HG03442 (cell line): Measurements from ENCODE around the gene CHTOP.
"Not testable (repeated sequence)": the region's sequence is repeated elsewhere in the genome, so short reads cannot be mapped to it uniquely, and the experiment has no call there.

ENCODE experiments used
- ATAC-seq: cut with Tn5 transposase; IDR thresholded peaks from one replicate; pipeline ENCODE4 v1.9.1; 2021; ENCODE audit warnings: mild to moderate bottlenecking, moderate library complexity; ENCODE audit not compliant: unreplicated experiment

Gene CHTOP

DNA sequence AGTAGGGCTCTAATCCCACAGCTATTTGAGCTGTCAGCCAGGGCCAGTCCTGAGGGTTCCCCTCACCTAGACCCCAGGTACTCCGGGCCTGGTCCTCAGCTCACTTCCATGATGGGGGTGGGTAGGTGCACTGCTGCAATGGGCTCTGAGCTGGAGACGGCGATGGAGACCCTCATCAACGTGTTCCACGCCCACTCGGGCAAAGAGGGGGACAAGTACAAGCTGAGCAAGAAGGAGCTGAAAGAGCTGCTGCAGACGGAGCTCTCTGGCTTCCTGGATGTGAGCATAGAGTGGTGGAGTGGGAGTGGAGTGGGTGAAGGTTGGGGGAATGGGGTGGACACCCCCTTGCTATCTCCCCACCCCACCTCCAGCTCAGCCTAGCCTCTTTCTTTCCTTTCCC lies 3.5 kb upstream of the CHTOP start:
- ATAC-seq = no peak

DNA sequence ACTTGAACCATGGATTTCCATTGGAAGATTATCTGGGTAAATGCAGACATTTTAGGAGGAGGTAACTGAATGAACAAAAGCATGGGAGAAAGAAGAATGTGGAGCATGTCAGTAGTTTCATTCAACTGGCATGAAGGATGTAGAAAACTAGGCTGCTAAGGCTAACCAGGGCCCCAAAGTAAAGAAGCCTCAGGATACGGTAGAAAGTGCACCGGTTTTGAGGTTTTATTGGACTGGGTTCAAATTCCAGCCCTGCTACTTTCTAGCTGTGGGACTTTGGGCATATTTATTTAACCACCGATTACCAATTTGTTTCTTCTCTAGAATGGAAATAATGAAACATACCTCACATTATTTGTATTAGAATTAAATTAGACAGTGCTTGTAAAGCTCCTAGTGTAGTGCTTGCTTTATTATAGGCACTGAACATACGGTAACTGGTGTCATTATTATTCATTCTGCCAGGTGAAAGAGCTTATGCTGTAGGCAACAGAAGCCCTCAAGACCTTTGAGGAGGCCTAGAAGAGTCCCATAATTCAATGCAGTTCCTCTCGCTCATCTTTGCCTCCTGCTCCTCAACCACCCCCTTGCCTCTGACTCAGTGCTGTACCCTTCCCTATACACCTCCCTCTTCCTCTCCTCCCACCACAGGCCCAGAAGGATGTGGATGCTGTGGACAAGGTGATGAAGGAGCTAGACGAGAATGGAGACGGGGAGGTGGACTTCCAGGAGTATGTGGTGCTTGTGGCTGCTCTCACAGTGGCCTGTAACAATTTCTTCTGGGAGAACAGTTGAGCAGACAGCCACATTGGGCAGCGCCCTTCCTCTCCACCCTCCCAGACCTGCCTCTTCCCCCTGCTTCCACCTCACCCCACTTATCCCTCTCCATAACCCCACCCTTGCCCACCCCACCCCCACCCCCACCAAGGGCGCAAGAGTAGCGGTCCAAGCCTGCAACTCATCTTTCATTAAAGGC lies 2.5 kb upstream of the CHTOP start:
- no peak for ATAC-seq

DNA sequence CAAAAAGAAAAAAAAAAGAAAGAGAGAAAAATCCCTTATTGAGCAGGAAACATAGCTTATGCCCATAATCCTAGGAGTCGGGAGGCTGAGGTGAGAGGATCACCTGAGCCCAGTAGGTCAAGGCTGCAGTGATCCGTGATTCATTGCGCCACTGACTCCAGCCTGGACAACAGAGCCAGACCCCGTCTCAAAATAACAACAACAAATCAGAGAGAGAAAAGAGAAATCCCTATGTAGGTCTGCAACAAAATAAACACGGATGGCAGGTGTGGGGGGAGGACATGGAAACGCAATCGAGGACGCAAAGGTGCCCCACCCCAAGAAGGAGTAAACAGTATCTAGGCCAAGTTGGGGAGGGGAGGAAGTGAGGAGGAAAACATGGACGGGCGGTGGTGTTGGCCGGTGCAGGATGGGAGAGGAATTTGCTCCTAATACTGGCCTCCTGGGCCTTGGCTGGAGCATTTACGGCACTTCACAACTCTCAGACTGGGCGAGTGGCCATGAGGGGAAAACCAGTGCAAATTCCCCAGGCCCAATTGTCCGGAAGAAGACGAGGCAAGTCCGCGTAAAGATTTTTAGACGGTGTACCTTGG lies 609 bp upstream of the CHTOP start:
- no peak for ATAC-seq

DNA sequence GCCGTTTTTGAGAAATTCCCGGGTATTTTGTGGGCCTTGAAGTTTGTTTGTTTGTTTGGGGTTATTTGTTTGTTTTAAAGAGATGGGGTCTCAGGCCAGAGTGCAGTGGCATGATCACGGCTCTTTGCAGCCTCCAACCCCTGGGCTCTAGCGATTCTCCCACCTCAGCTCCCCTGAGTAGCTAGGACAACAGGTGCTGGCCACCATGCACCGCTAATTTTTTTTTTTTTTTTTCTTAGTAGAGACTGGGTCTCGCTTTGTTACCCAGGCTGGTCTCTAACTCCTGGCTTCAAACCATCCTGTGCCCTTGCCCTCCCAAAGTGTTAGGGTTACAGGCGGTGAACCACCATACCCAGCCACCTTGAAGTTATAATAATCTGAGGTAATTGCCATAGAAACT lies 2.0 kb downstream of the CHTOP start:
- no peak for ATAC-seq

DNA sequence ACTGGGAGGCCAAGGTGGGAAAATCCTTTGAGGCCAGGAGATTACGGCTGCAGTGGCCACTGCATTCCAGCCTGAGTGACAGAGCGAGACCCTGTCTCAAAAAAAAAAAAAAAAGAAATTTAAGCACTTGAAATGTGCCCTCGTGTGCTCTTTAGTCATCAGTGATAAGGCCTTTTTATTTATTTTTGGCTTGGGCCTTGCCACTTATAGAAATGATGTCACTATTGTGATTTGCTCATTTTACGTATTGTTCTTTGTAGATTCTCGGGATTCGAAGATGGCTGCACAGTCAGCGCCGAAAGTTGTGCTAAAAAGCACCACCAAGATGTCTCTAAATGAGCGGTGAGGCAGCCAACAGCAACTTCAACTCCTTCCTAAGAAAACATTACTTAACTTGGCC lies 2.4 kb downstream of the CHTOP start:
- no peak for ATAC-seq

DNA sequence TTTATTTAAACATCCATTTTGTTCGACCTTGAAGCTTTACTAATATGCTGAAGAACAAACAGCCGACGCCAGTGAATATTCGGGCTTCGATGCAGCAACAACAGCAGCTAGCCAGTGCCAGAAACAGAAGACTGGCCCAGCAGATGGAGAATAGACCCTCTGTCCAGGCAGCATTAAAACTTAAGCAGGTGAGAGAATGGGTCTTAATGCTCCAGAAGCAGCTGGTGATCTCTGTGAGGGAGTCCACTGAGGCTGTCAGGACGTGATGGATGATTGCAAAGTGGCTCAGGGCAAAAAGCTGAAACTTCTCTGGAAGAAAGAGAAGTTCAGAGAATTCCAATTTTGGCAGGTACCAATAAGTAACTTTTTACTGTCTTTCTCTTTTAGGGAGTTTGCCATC lies 4.4 kb downstream of the CHTOP start:
- ATAC-seq = no peak

DNA sequence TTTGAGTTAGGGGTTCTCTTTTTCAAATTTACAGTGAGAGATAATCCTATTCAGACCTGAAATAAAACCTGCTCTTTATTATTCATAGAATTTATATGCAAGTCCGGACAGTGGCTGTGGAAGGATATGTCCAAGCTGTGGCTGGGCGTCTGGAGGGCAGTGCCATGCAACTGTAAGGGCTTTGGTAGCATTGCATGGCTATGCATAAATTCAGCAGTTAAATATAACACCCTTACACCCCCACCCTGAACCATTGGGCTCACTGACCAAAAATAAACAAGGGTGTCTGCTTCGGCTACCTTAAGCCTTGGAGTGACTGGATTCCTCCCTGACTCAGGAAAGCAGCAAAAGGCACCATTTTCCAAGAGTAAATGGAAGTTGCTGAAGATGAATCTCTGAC lies 5.4 kb downstream of the CHTOP start:
- ATAC-seq = no peak

DNA sequence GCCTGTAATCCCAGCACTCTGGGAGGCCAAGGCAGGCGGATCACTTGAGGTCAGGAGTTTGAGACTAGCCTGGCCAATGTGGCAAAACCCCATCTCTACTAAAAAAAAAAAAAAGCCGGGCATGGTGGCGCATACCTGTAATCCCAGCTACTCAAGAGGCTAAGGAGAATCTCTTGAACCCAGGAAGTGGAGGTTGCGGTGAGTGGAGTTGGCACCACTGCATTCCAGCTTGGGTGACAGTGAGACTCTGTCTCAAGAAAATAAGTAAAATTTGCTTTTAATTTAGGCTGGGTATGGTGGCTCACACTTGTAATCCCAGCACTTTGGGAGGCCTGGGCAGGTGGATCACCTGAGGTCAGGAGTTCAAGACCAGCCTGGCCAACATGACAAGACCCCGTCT lies 6.3 kb downstream of the CHTOP start:
- not testable (repeated sequence) for ATAC-seq

DNA sequence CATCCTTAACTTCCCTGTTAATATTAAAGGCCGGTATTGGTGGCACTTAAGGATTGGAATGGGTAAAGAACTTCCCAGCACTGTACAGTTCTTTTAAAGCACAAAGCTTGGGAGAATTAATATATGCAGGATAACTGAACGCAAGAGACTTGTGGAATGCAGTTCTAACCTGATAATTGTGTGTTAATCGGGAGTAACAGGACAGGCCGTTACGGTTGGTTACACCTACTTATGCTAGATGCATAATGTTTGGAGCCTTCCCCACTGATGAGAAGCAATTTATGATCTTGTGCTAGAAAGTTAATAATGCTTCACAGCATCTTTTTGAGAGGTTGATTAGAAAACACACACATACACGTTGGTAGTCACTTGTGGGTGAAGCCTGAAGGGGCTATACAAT lies 7.0 kb downstream of the CHTOP start:
- no peak for ATAC-seq

DNA sequence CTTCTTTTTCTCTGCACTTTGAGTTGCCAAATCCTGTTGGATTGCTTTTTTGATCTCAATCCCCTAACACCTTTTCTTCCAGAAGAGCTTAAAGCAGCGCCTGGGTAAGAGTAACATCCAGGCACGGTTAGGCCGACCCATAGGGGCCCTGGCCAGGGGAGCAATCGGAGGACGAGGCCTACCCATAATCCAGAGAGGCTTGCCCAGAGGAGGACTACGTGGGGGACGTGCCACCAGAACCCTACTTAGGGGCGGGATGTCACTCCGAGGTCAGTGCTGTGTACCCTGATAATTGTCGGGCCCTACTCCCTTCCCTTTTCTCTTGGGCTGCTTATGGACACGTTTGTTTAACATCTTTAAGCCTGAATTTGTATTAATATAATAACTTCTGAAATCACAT lies 8.3 kb downstream of the CHTOP start:
- ATAC-seq = no peak

DNA sequence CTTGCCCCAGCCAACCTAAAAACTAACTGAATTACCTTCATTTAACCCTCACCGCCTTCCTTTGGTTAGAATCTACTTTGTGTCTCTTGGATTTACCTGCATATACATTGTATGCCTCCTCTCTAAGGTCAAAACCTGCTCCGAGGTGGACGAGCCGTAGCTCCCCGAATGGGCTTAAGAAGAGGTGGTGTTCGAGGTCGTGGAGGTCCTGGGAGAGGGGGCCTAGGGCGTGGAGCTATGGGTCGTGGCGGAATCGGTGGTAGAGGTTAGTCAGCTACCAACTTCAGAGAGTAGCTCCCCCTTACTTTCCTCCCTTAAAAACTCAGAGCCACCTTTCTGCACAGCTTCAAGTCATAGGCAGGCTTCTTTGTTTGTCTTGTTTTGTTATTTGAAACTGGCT lies 9.2 kb downstream of the CHTOP start:
- ATAC-seq = no peak

DNA sequence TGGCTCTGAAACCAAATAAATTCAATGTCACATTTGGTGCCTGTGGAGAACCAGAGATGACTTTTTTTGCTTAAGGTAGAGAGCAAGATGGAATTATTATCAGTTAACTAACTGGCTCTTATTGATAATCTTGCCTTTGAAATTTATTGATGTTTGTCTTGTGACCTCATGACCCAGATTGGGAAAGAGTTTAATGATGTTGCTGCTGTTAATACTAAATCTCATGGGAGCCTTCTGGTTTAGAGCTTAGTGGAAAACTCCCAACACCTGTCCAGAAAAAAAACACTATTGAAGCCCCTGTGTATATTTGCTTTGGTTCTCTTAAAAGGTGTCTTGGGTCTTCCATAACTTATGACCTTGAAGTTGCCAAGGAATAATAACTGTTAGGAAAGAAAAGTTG lies 9.9 kb downstream of the CHTOP start:
- ATAC-seq = no peak

DNA sequence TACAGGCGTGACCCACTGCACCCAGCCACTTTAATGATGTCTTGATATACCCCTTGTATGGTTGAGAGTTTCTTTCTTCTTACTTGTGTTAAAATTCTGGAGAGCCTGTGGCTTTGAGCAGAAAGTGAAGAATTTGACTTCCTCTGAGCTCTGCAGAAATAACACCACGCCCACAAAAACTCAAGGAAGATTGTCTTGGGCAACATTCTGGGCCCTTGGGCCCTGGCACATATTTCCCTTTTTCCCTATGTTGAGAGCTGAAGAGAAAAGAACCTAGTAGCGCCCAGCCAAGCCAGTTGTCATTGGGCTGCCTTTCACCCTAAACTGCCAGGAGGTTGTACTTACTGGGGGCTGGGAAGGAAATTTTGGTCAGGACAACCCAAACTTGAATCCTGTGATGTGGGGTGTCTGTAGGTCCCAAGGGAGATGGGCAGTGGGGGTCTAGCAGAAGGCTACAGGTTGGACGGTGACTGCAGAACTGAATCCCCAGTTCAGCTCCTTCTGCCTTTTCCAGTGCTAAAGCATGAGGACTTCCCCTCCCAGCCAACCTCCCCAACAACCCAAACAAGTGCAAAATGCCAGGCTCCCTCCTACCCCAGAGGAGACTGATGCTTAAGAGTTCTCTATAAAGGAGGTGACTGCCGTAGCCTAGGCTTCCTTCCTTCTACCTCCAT lies 12.9 kb downstream of the CHTOP start:
- ATAC-seq = no peak

DNA sequence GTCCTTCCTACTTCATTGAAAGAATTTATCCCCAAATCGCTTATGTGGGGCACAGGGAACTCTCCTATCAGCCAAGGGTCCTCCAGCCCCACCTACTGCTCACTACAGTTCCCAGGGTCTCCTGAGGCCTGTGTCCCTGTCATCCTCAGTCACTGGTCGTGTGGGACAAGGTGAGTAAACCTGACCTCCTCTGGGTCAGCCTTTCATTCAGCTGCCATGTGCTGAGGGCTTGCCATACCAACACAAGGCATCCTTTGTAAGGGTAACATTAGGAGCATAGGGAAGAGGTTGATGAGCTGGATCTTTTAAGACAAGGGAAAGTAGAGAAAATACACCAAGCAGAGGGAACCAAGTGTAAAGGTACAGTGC lies 13.5 kb downstream of the CHTOP start:
- ATAC-seq = no peak

DNA sequence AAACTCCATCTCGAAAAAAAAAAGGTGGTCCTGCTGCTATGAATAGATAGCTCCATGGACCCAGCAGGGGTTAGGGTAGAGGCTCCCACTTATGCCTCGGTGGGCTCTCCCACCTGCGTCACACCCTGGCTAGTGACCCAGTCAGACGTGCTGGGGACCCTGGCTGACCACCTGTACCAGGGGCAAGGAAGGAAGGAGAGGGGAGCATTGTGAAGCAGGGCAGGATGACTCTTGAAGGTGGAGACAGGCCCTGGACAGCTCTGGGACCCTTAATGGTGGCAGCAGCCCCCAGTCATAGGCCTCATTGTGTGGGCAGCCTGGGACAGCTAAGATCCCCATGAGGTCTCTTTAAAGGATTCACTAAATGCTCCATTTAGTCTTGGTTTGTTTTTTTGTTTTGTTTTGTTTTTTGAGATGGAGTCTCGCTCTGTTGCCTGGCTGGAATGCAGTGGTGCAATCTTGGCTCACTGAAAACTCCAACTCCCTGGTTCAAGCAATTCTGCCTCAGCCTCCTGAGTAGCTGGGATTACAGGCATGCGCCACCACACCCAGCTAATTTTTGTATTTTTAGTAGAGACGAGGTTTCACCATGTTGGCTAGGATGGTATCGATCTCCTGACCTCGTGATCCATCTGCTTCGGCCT lies 14.3 kb downstream of the CHTOP start:
- ATAC-seq = no peak

DNA sequence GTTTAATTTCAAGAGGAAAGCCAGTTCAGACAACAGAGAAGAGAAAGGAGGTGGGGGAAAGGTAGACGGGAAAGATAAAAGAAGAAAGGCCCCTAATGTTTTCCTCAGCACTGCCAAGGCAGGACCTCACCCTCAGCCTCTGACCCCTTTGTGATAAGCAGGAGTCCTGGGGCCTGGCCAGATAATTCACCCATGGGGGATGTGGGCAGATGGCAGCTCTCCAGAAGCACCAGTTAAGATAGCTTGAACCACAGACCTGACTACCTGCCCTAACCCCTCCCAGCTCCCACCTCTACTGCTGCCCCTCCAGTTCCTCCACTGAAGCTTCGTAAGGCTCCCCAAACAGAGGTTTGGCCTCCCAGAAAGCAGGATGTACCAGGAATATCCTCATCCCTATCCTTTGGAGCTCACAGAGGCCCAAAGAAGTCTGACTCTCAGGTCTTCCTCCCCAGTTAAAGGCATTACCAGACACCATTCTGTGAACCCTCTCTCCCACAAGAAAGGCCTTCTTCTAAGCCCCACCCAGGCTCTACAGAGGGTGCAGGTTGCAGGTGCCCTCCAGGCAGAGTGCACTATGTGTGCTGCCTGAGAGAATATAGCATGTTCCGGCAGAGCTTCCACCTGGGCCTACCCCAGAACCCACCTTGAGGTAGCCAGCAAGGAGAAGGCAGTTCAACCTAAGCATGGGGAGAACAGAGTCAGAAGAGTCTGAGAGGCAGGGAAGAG lies 15.4 kb downstream of the CHTOP start:
- no peak for ATAC-seq

DNA sequence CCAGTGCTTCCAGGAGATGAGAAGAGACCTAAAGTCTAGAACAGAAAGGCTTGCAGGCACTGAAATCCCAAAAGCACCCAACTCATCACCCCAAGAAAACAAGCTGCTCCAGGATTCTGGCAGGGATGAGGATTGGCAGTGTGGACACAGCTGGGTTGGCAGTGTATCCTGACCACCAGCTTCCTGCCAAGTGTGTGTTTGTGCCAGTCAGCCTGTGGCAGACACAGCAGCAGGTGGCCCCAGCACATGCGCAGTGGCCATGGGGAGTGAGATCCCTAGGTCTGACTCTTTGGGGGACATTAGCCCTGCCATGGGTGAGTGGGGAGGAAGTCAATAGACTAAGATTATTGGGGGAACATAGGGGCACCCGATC lies 16.0 kb downstream of the CHTOP start:
- ATAC-seq = no peak

DNA sequence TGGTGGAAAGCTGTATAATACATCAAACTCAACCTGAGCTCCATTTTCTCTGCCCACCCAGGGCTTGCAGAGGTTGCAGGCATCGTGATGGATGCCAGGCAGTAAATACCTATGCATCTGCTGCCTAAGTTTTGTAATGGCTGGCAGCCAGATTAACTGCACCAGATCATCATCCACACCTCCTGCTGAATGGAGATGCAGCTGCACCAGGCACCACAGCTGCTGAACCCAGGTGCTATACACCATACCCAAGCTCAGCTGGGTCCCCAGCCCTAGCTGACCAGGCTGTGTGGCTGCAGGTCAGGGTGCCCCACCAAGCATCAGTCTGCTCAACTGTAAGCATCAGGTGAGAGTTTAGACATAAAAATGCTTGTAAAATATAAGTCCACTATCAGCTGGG lies 17.9 kb downstream of the CHTOP start:
- ATAC-seq = no peak

DNA sequence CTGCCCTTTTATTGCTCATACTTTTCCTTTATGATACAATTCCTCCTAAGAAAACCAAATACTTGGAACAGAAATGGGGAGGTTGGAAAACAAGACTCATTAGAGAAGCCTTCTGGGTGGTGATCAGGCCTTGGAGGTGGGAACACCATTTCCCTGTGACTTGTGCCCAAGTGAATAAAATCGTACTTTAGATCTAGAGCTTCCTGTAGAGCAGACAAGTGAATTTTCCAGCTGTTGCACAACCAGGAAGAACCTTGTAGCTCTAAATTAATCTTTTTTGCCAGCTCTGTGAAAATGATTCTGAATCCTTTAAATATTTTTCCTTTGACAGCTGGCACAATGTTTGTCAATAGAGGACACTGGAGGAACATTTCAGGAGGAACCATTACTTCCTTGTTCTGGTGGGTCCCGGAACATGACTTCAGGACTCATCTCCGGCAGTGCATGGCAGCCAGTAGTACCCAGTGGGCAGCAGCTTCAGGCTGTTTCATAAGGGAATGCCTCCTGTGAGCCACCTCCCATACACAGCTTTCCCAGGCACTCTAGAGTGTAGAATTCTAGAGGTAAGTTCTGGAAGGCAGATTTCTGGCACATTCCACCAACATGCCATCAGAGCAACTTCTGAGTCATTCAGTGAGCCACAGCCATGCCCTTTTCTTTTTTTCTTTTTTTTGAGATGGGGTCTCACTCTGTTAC lies 19.1 kb downstream of the CHTOP start:
- ATAC-seq = no peak

DNA sequence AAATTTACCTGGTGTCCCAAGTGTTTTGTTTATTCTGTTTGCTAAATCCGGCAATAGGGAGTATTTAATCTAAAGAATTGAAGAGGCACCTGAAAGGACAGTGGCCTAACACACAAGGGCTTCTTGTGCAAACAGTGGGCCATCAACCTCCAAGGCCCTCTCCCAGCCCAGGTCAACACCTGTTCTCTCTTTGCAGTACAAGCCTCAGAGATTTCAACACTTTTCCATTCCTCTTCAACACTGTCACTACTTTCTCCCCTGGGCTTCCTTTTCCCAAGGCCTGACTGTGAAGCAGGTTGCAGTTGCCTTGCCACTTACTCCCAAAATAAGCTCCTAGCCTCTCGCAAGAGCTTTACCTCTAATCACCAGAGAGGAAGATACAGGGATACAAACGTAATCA lies 21.5 kb downstream of the CHTOP start:
- no peak for ATAC-seq
